22Rv1 (cell line): ENCODE results near the gene TMEM181.

Experiments used
- H3K27ac ChIP-seq: fragments of 450-650 bp; 2 replicates; pipeline ENCODE4 v1.5.1; 2017
- ZFX ChIP-seq: fragments of 450-650 bp; IDR thresholded peaks from 2 replicates; pipeline ENCODE4 v1.6.1; 2017; ENCODE audit warnings: antibody characterized with exemption, borderline replicate concordance
- TF ChIP-seq, protein P1 (sequence below): fragments of 450-650 bp; IDR thresholded peaks from 2 replicates; pipeline ENCODE4 v1.5.1; 2017; ENCODE audit warnings: mild to moderate bottlenecking

TMEM181 gene

DNA sequence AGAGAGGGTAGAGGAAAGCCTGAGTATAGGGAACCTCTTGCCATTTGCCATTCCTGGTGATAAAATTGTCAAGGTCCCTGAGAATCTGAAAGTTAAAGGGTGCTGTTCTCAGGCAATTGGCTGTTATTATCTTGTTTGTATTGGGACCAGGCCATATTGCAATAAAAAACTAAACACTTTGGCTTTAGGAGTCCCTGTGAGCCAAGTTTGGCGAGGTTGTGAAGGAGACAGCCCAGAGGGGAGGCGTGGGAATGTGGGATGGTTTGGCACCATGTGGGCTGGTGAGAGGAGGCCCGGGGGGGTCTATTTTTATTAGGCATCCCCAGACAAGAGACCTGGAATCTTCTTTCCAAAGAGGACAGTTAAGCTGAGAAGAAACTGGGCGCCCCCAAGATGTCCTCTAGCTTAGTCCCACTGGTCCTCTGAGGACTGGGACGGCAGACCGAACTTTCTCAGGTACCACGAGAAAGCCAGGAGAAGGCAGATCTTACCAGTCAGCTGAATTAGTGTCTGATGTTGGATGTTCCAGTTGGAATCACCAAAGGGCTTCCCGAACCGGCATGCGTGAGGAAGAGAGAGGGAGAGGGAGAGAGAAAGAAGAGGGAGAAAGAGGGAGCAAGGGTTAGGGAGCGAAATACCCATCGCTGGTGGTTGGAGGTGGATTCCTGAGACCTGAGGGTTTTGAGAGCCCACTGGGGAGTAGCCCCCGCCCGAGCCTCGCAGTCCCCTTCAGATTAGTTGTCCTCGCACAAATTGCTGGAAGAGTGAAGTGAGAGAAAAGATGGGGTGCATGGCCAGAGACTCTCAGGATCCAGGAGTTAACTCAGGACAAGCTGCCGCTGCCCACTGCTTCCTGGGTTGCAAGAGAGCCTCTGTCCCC lies 60.3 kb downstream of the TMEM181 start:
- H3K27ac ChIP-seq = no peak overlapping the region
- TF ChIP-seq, protein P1, sequence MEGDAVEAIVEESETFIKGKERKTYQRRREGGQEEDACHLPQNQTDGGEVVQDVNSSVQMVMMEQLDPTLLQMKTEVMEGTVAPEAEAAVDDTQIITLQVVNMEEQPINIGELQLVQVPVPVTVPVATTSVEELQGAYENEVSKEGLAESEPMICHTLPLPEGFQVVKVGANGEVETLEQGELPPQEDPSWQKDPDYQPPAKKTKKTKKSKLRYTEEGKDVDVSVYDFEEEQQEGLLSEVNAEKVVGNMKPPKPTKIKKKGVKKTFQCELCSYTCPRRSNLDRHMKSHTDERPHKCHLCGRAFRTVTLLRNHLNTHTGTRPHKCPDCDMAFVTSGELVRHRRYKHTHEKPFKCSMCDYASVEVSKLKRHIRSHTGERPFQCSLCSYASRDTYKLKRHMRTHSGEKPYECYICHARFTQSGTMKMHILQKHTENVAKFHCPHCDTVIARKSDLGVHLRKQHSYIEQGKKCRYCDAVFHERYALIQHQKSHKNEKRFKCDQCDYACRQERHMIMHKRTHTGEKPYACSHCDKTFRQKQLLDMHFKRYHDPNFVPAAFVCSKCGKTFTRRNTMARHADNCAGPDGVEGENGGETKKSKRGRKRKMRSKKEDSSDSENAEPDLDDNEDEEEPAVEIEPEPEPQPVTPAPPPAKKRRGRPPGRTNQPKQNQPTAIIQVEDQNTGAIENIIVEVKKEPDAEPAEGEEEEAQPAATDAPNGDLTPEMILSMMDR = no peak
- TF ChIP-seq ZFX = no peak

DNA sequence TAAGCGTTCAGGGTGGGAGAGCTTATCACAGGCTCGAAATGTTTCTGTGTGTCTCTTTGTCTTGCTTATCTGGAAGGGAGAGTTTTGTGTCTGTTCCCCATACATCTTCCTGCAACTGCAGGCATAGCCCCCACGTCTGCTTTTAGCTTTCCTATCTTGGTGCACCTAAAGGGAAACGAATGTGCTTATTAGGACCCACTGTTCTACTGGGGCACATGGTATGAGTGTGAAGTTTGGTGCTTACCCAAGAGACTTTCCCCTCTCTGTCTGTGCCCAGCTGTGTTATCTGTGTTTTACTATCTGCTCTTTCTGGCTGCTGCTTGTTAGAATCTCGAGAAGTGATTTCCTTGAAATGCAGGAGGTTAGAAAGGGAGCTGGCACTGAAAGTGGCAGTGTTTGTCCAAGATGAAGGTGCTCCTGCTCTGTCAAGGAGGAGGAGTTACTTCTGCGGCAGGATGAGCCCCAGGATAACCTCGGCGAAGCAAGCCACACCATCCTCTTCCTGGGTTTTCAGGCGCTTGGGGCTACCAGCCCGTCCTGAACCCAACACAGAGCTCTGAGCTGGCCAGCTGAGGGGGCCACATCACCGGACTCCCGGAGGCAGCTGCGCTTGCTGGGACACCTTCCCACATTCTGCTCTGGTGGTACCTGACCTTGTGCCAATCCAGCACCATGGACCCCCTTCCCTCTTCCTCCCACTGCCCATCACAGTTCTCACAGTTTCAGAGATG lies 61.2 kb downstream of the TMEM181 start:
- TF ChIP-seq ZFX = no peak
- TF ChIP-seq, protein P1 = no peak
- H3K27ac ChIP-seq = no peak overlapping the region

DNA sequence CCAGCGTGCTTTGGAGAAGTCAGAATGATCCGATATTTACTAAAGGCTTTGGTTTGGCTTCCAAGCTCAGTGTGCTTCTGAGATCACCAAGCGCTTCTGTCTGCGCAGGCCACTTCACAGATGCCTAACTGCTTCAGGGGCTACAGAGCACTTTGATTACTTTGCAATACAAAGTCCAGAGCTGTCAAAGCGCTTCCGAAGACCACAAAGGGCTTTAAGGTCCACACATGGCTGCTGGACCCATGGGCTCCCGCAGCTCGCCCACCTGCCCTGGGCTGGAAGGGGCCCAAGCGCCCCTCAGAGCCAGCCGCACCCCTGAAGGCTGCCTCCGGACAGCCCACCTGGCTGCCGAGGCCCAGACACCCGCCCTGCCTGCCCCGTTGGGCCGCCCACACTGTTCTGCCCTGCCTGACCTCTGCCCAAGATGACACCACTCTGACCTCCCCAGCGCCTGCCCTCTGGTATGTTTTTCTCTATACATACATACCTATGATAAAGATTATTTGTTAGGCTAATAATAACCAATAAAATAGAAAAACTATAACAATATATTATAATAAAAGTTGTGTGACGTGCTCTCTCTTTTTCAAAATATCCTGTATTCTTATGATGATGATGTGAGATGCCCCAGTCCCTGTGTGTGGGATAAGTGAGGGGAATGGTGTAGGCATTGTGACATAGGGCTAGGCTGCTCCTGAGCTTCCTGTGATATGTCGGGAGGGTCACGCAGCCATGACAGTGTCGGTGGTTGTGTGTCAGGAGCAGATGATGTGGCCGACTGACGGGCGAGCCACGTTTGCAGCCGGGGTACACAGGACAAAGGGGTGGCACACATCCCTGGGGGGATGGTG lies 62.0 kb downstream of the TMEM181 start:
- no peak overlapping the region for H3K27ac ChIP-seq
- TF ChIP-seq, protein P1 = no peak
- TF ChIP-seq ZFX = no peak

DNA sequence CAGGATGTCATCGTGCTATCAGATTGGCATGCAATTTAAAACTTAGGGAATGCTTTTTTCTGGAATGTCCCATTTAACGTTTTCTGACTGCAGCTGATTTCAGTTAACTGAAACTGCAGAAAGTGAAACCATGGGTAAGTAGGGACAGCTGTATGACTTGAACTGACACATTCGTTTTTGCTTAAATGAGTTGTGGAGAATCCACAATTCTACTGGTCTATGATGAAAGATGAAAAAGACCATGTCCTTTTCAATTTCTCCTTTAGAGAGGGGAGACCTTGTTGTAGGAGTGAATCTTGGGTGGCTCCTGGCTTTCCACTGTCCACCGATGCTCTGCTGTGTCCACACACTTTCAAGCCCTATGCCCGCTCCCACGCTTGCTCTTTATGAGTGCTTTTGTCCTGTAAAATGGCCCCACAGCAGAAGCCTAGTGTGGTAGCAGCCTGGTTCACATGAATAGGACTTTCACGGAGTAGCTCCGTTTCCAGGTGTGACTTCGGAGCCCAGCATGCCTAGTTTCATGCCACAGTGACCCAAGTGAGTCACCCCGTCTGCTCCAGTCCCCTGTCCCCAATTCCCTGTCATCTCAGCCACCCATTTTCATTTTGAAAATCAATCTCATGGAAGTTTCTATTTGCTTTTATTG lies 62.8 kb downstream of the TMEM181 start:
- TF ChIP-seq, protein P1 = no peak
- TF ChIP-seq ZFX = no peak
- no peak overlapping the region for H3K27ac ChIP-seq

DNA sequence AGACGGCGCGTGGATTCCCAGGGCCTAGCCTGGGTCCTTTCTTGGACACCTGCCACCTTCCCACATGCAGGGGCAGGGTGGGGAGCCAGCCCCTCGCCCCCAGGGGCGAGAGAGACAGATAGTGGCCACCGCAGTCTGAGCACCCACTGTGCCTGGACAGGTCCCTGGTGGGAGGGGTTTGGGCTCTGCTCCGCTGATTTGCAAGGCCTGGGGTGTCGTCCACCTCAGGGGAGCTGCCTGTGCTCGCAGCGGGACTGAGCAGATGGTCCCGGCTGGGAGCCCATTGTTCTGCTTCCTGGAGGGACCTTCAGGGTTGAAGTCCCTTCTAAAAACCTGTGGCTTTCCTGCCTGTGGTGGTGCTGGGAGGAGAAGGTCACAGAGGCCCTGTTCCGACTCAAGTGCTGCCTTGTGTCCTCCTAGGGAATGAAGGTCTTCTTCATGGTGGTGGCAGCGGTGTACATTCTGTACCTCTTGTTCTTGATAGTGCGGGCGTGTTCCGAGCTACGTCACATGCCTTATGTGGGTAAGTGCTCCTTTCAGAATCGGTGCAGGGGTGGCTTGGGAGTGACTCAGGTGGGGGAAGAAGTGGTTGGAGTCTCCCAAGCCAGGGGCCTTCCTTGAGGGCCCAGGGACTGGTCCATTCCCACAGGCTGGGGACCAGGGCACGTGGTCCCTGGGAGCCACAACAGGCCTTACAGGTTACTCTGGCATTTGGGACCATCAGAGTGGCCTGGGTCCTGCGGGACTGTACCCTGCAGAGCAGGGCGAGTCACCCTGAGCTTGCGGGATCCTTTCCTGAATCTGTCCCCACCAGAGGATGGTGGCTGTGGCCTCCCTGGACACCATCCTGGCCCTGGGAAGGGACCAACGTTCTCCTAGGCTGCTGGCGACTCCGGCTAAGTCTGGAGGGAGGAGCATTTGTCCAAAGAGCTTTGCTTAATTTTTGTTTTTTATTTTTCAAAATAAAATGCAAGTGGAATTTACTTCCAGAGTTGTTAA lies 65.1 kb downstream of the TMEM181 start:
- no peak overlapping the region for H3K27ac ChIP-seq
- TF ChIP-seq, protein P1 = no peak
- TF ChIP-seq ZFX = no peak

DNA sequence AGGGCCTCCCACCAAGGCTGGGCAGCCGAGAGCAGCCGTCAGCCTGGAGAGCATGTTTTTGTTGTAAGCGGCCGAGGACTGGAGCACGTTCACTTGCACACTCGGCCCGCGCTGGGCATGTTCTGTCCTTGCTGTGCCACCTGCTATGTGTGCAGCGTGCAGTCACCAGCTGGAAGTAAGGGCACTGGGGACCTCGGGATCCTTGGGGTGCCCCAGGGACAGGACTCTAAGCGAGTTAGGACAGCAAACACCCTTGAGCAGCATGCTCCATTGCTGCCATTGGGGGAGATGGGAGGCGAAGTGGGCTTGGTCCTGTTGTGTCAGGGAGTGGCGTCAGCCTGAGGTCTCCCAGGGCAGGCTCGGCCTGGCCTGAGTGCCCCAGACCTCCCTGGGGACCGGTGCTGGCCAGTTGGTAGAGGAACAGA lies 66.0 kb downstream of the TMEM181 start:
- TF ChIP-seq ZFX = no peak
- TF ChIP-seq, protein P1 = no peak
- no peak overlapping the region for H3K27ac ChIP-seq
